ENCODE results near the gene TRIP10. TPM values are rescaled to one million over a fixed set of nuclear protein-coding genes. Genes with fewer than 3 reads are reported as not detected.

TRIP10 gene
- total RNA-seq, 2 donors from 2014 or later = 111 to 116 TPM

GRCh38 chr19:6717036-6717435 is 22.4 kb upstream of the TRIP10 start:
- Histone ChIP-seq H3K9me3 (ENCODE audit: control insufficient read depth, low read length) (peaks cover 5% of the 10 kb centered on the region), H3K9ac (ENCODE audit: extremely low read depth, low read length, poor library complexity, severe bottlenecking) (no peak overlapping the region), H3K36me3 (ENCODE audit: control insufficient read depth, insufficient read depth, low read length) (no peaks in the 10 kb centered on the region), H3K4me3 (ENCODE audit: low read length) (no peak overlapping the region), H3K27me3 (ENCODE audit: control insufficient read depth, insufficient read depth, low read length, poor library complexity, severe bottlenecking) (no peaks in the 10 kb centered on the region), H3K27ac (ENCODE audit: low read depth, low read length) (no peak overlapping the region), H3K4me1 (ENCODE audit: control insufficient read depth, insufficient read depth, low read length) (no peaks in the 10 kb centered on the region)
- no peak overlapping the region for H3K27ac Mint-ChIP-seq
- no peaks in the 10 kb centered on the region for H3K36me3 Mint-ChIP-seq (ENCODE audit: low read depth)
- H3K4me3 Mint-ChIP-seq = no peak overlapping the region
- TF ChIP-seq, protein P1, sequence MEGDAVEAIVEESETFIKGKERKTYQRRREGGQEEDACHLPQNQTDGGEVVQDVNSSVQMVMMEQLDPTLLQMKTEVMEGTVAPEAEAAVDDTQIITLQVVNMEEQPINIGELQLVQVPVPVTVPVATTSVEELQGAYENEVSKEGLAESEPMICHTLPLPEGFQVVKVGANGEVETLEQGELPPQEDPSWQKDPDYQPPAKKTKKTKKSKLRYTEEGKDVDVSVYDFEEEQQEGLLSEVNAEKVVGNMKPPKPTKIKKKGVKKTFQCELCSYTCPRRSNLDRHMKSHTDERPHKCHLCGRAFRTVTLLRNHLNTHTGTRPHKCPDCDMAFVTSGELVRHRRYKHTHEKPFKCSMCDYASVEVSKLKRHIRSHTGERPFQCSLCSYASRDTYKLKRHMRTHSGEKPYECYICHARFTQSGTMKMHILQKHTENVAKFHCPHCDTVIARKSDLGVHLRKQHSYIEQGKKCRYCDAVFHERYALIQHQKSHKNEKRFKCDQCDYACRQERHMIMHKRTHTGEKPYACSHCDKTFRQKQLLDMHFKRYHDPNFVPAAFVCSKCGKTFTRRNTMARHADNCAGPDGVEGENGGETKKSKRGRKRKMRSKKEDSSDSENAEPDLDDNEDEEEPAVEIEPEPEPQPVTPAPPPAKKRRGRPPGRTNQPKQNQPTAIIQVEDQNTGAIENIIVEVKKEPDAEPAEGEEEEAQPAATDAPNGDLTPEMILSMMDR (conservative IDR thresholded peaks at IDR 0.05) = peak; percentile 54
- peak; percentile 52 for DNase-seq
- no peaks in the 10 kb centered on the region for H3K4me1 Mint-ChIP-seq
- 53 to 82% methylated on average over 3 to 10 of the region's 10 CpGs for WGBS, 2 experiments (ENCODE audit: insufficient coverage in 1 of 2, insufficient read length in 1 of 2)
- H3K27me3 Mint-ChIP-seq (ENCODE audit: insufficient read depth) = peaks cover 11% of the 10 kb centered on the region
- H3K9me3 Mint-ChIP-seq = peaks cover 10% of the 10 kb centered on the region

DNA sequence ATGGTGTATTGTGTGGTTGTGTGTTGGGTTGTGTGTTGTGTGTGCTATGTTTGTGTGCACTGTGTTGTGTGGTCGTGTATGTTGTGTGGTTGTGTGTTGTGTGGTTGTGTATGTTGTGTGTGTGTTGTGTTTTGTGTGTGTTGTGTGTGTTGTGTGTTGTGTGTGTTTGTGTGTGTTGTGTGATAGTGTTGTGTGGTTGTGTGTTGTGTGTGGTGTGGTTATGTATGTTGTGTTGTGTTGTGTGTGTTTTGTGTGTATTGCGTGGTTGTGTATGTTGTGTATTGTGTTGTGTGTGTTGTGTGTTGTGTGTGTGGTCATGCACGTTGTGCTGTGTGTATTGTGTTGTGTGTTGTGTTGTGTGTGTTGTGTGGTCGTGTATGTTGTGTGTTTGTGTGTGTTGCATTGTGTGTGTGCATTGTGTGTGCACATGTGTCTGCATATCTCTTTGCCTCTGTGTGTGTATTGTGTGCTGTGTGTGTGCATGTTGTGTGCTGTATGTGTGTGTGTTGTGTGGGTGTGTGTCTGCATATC is 22.0 kb upstream of the TRIP10 start:
- Mint-ChIP-seq H3K27me3 (ENCODE audit: insufficient read depth) (peaks cover 7% of the 10 kb centered on the region), H3K9me3 (peaks cover 10% of the 10 kb centered on the region), H3K27ac (no peak overlapping the region), H3K4me1 (no peaks in the 10 kb centered on the region), H3K36me3 (ENCODE audit: low read depth) (no peaks in the 10 kb centered on the region), H3K4me3 (no peak overlapping the region)
- H3K27me3 ChIP-seq (ENCODE audit: control insufficient read depth, insufficient read depth, low read length, poor library complexity, severe bottlenecking) = no peaks in the 10 kb centered on the region
- TF ChIP-seq, protein P1 (conservative IDR thresholded peaks at IDR 0.05) = no peak
- no peak overlapping the region for H3K9ac ChIP-seq (ENCODE audit: extremely low read depth, low read length, poor library complexity, severe bottlenecking)
- no peaks in the 10 kb centered on the region for H3K36me3 ChIP-seq (ENCODE audit: control insufficient read depth, insufficient read depth, low read length)
- WGBS, 2 experiments (ENCODE audit: insufficient coverage in 1 of 2, insufficient read length in 1 of 2) = 80% methylated on average over 4 of the region's 4 CpGs; no CpG with 5 or more reads in 1 of the 2 experiments
- peaks cover 5% of the 10 kb centered on the region for H3K9me3 ChIP-seq (ENCODE audit: control insufficient read depth, low read length)
- H3K27ac ChIP-seq (ENCODE audit: low read depth, low read length) = no peak overlapping the region
- H3K4me3 ChIP-seq (ENCODE audit: low read length) = no peak overlapping the region
- DNase-seq = no peak
- H3K4me1 ChIP-seq (ENCODE audit: control insufficient read depth, insufficient read depth, low read length) = no peaks in the 10 kb centered on the region

DNA sequence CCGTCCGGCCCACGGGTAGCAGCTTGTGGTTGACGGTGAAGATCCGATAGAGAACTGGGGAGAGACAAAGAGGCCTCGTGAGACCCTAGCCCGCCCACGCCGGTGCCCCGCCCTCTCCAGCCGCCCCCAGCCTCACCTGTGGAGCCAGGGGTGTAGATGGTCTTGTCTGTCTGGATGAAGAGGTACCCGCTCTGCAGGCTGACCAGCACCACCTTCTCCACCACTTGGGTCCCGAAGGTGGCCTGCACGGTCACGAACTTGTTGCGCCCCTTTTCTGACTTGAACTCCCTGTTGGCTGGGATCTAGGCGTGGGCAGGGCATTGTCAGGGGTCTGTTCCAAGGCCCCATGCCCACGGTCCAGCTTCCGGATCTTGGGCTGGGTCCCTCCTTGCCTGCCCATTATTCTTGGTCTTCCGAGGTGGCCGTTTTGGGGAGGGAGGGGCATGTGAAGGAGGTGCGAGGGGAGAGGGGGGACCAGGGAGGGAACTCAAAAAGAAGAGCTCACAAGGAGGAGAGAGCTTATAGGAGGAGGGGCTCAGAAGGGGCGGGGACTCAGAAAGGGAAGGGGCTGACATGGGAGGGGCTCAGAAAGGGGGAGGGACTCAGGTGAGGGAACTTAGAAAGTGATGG is 21.3 kb upstream of the TRIP10 start:
- TF ChIP-seq, protein P1 (conservative IDR thresholded peaks at IDR 0.05) = no peak
- Mint-ChIP-seq H3K4me1 (peaks cover 3% of the 10 kb centered on the region), H3K36me3 (ENCODE audit: low read depth) (no peaks in the 10 kb centered on the region), H3K4me3 (no peak overlapping the region), H3K27ac (no peak overlapping the region), H3K27me3 (ENCODE audit: insufficient read depth) (peaks cover 5% of the 10 kb centered on the region), H3K9me3 (peaks cover 10% of the 10 kb centered on the region)
- Histone ChIP-seq H3K4me1 (ENCODE audit: control insufficient read depth, insufficient read depth, low read length) (no peaks in the 10 kb centered on the region), H3K4me3 (ENCODE audit: low read length) (no peak overlapping the region), H3K27ac (ENCODE audit: low read depth, low read length) (no peak overlapping the region), H3K9me3 (ENCODE audit: control insufficient read depth, low read length) (peaks cover 5% of the 10 kb centered on the region), H3K9ac (ENCODE audit: extremely low read depth, low read length, poor library complexity, severe bottlenecking) (no peak overlapping the region), H3K36me3 (ENCODE audit: control insufficient read depth, insufficient read depth, low read length) (no peaks in the 10 kb centered on the region), H3K27me3 (ENCODE audit: control insufficient read depth, insufficient read depth, low read length, poor library complexity, severe bottlenecking) (no peaks in the 10 kb centered on the region)
- peak; percentile 72 for DNase-seq
- WGBS, 2 experiments (ENCODE audit: insufficient coverage in 1 of 2, insufficient read length in 1 of 2) = 91 to 93% methylated on average over 13 to 23 of the region's 23 CpGs

All from endodermal cell (in vitro differentiated cells).